Fibroblast of skin of left biceps (primary cell): ENCODE measurements around the gene MMRN2.
"Not testable (repeated sequence)": the region's sequence is repeated elsewhere in the genome, so short reads cannot be mapped to it uniquely, and the experiment has no call there.

Experiments used
- DNase-seq, 2 experiments: peaks; one replicate each; pipeline ENCODE4 v3.0.0-alpha.2; 2013; ENCODE audit warnings: low read depth in 2 of 2

The MMRN2 gene

DNA sequence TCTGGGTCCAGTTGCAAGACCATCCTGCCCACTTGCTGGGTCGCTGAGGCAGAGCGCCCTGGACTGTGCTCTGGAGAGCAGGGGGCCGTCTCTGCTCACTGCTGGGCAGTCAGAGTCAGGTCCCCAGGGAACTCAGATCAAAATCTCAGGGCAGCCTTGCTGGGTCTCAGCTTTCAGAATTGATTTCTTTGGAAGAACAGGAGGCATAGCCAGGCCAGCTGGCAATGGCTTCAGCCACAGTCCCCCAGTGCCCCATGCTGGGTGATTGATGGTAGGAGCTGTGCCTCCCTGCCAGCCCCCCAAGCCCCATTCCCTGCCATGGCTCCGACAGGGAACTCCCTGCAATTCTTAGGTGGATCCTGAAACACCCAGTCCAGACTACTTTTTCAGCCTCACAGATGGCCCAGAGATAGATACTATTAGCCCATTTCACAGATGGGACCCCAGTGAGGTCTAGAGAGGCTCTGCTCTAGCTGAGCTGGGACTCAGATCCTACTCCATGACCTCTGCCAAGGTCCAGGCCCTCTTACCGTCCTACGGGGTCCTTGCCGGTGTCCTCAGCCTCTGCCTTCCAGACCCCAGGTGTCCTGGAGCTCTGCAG, 467 bp downstream of the MMRN2 start:
- no peak for DNase-seq

DNA sequence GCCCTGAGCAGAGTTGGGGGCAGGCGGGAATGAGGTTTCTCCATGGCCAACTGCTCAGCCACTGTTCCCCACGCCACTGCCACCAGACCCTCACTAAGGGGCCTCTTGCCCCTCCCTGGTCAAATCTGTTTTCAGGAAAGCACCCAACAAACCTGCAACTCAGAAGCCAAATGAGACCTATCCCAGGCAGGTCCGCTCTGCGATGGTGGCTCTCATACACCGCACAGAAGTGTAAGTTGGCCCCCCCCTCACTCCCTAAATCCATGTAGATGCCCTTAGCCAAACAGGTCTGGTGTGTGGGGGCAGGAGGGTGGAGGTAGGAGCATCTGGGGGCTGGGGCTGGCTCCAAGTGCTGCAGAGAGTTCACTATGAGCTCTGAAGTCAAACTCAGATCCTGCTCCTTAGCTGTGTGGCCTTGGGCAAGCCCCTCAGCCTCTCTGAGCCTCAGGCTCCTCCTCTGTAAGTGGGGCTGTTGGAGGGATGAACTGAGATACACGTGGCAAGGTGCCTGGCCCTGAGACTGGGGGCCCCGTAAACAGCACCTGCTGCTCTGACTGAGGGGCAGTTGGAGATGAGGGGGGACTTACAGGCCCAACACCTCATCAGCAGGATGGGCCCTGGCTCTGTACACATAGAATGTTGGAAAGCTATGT, 1.1 kb downstream of the MMRN2 start:
- DNase-seq = no peak

DNA sequence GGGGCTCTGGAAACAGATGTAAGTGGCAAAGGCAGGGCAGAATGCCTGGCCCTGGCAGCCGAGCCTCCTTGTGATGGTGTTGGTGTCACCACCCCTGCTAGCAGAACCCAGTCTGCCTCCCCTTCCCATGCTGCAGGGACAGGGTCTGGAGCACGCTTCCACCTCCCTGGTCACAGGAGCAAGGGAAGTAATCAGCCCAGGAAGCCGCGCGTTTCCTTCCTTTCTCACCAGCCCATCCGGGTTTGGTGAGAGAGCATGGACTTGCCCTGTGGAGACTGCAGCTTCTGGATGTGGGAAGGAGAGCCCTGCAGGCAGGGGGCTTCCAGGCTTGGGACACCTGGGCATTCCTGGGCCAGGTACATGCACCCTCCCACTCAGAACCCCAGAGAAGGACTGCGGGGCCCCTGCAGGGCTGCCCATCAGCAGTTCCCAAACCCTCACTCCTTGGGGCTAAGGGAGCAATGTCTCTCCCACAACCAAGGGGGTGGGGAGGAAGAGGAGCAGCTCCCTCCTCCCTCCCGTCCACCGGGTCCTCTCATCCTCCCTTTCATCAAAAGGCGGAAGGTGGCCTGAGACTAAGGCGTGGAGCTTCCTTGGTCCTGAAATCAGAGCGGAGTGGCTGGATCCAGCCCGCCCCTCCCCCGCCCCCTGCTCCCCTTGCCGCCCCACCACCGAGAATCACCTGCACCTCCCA, 1.8 kb downstream of the MMRN2 start:
- no peak for DNase-seq

DNA sequence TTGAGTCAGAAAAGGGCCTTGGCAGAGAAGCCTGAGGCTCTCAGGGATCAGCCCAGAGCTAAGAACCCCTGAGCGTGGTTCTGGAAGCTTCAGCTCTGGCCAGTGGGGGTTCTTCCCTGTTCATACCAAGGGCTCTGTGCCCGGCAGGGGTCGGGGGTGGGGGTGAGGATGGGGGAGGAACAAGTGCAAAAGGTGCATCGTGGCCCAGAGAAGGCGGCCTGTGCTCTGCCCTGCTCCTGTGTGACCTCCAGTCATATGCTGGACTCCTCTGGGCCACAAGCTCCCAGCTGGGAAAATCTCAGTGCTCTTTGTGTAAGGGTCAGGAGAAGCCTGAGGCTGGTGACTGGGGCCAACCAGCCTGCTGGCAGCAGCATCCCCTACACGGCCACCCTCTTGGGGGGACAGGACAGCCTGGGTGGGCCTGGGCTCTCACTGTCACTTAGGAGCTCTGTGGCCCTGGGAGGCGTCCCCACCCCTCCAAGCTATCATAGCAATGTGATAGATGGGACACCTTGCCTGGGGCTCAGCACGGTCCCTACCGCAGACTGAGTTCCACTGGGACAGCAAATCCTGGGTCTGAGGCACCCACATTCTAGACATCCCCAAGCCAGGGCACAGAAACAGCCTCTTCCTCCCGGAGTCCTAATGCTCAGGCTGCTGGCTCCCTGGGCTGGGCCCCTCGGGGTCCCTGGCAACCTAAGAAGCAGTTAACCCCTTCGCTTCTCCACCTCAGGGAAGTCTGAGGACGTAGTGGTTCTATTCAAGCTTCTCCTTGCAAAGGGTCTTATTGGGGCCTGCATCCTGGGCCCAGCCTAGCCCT, 2.5 kb downstream of the MMRN2 start:
- no peak for DNase-seq

DNA sequence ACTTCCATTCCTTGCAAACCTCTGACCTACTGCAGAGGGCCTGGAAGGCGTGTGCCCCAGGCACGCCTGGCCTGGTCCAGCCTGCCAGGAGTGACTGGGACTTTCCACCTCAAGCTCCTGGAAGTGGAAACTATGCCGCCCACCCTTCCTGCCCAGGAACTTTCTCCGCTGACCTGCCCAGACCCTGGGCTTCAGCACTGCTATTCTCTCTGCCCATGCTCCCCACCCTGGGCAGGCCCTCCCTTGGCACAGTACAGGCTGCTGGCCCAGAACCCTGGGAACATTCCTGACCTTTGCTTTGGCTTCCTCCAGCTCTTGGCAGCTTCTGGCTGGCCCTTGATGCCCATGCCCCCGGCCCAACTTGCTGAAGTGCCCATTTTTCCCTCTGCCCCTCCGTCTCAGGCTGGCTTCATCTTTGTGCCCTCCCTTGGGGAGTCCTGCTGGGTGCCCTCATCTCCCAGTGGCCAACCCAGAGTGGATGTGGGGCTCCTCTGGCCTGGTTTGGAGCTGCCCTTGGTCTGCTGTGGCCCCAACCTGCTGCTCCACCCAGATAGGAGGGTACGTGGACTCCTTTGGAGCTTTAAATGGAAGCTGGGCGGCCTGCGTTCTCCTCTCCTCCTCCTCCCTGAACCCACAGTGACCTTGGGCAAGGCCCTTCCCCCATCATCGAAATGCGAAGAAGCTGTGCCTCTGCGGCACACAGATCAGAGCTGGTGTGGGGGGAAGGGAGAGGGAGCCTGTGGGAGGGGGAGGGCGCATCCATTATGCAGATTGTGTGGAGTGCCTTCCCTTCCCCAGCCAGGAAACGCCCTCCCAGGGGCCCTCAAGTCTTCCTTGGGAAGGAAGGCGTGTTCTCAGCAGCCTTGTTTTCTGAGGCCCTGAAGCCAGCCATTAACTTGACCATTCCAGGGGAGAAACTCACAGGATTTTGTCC, 3.4 kb downstream of the MMRN2 start:
- peak in 1 of 2 experiments; percentile 25 for DNase-seq

DNA sequence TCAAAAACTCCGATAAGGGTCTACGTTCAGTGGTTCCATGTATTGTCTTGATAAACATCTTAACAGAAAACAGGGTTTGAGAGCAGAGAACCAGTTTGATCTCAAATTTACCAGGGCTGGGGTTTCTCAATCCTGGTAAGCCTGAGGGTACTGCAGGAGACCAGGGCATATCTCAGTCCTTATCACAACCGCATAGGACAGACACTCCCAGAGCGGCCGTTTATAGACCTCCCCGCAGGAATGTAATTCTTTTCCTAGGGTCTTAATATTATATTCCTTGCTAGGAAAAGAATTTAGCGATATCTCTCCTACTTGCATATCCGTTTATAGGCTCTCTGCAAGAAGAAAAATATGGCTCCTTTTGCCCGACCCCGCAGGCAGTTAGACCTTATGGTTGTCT, 4.7 kb downstream of the MMRN2 start:
- not testable (repeated sequence) for DNase-seq

DNA sequence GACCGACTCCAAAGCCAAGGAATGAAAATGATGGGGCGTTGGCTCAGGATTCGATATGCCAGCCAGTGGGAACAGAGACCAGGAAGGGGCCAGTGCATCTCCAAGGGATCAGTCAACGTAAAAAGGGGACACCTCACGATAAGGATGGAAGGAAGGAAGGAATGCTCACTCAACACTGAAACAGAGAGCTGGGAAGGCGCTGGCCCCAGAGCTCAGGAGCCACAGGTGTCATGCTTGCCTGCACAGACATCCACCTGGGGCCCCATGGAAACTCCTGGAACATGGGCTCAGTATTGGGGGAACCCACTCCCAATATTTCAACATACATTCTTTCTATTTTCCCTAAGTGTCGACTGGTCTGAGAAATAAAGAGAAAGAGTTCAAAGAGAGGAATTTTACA, 5.3 kb downstream of the MMRN2 start:
- DNase-seq = no peak

DNA sequence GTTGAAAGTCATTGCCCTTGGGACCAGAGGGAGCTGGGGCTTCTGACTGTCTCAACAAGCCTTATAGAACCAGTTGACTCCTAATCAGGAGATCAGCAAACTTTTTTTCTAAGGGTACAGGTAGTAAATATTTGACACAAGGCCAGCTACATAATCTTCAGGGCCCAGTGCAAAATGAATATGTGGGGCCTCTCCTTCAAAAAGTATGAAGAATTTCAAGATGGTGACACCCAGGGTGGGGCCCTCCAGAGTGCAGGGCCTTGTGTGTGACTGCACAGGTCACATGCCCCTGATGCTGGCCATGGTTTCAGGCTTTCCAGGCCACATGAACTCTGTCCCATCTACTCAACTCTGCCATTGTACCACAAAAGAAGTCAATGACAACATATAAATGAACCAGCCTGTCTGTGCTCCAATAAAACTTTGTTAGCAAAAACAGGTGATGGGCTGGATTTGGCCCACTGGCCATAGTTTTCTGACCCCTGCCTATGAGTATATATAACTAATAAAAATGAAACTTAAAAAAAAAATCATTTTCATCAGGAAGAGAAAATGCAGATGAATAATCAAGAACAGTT, 6.1 kb downstream of the MMRN2 start:
- DNase-seq = no peak

DNA sequence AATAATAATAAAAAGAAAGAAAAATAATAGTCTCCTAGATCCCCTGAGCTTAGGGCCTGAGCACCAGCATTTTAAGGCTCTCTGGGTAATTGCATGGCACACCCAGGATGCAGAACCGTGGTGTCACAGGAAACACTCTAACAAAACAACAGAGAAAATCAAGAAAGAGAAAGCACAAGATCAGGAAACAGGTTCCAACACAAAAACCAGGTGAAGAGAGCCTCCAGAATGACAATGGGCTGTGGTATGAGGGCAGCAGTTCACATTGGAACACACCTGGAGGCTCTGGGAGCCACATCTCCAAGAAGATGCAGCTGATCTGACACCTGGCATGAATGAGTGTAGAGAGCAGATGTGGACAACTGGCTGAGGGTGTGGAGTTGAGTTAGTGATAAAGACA, 7.1 kb downstream of the MMRN2 start:
- no peak for DNase-seq

DNA sequence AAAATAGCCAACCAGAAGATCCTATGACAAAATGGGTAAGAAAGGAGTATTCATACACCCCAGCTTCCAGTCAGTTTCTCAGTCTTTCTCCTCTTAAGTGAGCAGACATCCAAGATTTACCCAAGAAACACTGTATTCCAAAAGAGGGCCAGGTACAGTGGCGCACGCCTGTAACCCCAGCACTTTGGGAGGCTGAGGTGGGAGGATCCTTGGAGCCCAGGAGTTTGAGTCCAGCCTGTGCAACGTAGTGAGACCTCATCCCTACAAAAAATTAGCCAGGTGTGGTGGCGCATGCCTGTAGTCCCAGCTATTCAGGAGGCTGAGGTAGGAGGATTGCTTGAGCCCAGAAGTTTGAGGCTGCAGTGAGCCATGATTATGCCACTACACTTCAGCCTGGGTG, 9.6 kb downstream of the MMRN2 start:
- not testable (repeated sequence) for DNase-seq

DNA sequence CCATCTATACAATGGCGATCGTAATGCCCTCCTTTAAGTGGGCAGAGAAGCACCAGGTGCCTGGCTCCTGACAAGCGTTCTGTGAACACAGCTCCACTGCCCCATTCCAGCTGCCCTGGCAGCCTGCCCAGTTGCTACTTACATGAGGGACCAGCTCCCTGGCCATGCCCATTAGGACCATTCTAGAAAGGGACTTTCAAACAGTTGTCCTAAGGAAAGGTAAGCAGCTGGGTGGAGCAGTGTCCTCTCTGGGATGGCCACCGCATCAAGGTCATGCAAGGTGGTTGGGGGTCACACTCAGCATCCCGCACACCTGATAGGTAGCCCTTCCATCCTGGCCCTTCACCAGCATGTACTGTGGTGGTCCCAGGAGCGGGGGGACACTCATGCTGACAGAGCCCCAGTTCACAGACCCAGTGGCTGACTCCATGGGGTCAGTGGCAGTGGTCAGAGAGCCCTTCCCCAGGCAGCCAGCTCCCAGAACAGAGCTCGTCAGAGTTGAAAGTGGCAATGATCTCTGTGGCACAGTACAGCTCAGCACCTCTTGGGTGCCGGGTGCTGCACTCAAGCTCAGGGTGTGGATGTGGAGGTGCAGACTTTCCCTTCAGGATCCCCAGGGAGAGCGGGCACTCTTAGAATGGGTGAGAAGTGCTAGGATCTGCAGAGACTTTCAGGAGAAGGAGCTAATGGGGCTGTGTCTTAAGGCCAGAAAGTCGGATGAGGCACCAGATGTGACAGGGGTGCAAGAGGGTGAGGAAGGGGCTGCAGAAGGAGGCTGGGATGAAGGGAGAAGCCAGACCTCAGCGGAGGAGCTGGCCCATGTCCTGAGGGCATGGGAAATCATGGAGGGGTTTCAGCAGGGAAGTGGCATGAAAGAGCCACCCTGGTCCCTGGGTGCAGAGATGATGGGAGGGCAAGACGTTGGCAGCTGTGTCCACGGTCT, 10.9 kb downstream of the MMRN2 start:
- no peak for DNase-seq

DNA sequence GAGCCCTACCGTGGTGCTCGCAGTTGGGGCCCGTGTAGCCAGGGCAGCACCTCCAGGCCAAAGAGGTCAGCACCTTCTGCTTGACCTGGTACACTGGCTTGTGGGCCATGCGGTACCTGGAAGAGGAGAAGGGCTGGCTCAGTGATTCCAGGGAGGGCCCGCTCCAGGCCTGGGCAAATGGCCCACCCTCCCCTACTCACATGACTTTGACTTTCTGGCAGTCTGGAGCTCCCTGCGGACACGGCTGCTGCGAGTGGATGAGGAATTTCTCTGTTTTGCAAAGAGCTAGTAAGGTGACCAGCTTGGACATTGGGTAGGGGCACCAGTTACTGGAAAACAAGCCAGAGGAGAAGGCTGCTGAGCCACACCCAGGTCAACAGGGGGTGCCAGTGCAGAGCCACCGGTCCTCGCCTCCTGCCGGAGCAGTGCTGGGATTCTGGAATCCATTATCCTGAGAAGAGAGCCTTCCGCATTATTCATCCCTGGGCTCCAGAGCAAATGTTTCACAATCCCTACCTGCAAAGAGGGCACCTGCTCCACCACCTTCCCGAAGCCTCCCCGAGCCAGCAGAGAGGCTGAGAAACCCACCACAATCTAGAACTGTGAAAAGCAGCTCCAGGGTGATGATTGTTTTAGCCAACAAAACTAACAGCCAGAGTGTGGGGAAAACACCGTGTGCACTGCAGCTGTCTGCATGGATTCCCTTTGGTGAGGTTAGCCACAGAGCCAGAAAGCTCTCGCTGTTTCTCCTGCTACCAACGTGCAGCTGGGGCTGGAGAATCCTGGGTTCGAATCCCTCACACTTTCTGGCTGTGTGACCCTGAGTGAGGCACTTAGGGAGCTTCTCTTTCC, 11.8 kb downstream of the MMRN2 start:
- no peak for DNase-seq

DNA sequence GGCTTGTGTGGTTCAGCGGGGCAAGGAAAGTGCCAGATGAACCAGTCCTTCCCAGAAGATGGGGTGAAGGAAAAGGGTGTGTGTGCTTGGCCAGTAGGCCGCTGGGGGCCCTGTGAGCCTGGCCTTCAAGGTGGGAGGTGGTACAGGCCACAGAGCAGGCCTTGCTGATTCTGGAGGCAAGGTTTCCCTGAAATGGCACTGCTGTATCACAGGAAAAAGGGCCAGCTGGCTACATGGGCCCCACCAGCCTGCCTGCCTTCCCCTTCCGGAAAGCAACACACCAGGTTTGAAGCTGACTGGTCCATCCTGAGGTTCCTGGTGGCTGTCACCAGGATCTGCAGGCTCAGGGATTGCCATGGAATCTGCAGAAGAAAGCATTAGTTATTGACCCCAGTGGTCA, 12.5 kb downstream of the MMRN2 start:
- no peak for DNase-seq

DNA sequence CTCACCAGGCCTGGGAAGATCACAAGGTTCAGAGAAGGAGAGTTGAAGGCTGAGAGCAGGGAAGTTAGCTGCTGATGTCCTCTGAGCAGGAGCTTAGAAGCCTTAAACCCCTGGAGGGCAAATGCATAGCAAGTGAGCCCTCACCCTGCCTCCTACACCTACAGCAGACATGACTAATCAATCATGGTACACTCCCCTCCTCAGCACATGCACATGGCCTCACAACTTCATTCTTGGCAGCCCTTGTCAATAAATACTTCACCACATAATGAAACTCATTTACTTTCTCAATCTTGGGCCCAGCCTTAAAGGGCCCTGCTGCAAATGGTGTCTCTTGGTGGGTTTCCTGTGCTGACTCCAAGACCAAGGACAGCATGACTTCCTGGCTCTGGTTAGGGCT, 12.9 kb downstream of the MMRN2 start:
- no peak for DNase-seq

DNA sequence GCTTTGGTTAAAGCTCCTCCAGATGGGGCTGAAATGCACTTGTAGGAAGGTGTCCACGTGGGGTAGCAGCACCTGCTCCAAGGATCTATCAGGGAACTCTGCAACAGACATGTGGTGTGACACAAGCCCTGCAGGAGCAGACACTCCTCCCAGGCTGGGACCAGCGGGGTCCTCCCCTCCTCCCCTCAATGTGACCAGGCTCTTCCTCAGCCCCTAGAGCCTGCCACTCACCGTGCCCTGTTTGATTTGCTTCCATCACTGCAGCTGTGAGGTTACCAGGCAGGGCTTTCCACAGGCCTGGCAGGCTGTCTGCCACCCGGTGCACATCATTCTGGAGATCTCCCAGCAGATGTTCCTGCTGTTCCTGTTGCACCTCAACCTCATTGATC, 13.4 kb downstream of the MMRN2 start:
- DNase-seq = no peak

DNA sequence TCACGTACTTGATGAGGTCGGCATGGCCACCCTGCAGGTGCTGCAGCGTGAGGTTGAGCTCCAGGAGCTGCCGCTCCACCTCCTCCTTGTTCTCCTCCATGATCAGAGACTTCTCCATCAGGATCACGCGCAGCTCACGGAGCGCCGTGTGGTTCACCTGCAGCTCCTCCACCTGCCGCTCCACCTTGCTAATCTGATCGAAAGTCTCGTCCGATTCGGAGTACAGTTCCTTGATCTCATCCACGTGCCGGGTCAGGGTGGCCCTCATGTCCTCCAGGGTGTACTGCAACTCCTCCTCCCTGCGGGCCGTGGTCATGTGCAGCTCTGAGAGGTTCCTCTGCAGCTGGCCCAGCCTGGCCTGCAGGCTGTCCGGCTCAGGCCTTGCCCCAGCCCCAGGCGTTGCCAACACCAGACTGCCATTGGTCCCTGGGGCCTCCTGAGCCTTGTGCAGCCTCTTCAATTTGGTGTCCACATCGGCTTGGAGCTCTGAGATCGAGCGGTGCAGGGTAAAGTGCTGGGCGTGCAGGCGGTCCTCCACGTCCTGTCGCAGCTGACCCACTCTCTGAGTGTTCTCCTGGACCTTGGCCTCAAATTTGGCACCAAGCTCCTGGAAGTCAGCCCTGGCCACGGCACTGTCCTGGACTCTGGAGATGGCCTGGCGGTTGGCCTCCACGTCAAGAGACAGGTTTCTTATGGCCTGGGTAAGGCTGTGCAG, 13.9 kb downstream of the MMRN2 start:
- DNase-seq = no peak

DNA sequence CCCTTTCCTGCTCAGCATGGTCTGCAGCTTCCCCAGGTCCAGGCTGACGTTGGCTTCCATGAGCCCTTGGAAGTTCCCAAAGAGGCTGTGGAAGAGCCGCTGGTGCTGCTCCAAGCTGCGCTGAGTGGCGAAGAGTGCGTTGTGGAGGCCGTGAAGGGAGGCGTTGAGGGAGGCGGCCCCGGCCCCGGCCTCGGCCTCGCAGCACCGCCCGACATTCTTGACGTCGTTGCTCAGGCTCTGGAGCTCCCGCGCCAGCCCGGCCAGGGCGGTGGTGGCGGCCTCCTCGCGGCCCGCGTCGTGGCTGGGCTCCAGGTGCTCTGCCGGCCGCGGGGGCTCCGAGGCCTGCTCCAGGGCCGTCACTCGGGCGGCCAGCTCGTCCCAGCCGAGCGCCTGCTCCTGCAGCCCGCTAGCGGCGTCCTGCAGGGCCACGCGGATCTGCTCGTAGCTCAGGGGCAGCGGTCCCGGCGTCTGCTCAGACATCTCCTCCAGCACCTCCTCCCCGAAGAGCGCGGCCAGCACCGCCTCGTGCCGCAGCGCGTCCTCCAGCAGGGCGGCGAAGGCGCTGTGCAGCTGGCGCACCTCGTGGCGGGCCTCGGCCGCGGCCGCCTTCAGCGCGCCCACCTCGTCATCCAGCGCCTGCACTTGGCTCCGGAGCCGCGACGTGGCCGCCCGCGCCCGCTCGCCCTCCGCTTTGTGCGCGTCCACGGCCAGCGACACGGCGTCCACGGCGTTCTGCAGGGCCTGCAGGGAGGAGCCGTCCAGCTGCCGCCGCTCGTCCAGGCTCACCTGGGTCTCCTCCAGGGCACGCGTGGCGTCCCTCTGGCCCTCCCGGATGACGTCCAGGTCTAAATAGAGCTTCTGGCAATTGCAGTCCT, 14.7 kb downstream of the MMRN2 start:
- no peak for DNase-seq
